GM23338 (cell line): Measurements from ENCODE around the gene ADD3. TPM values are rescaled to one million over a fixed set of nuclear protein-coding genes. Genes with fewer than 3 reads are reported as not detected.

ENCODE experiments used
- ATAC-seq: fragments of 200-7000 bp; cut with Tn5 transposase; 3 replicates; pipeline ENCODE4 v1.9.1; 2020
- DNase-seq: peaks from one replicate; pipeline ENCODE4 v3.0.0-alpha.2; 2015; ENCODE audit warnings: low spot score
- H2AFZ ChIP-seq: fragments of 200-600 bp; sonication (generic); 2 replicates; pipeline ENCODE4 v1.8.0; 2016; ENCODE audit warnings: antibody characterized with exemption, mild to moderate bottlenecking, moderate library complexity
- H3F3A ChIP-seq: fragments of 200-600 bp; sonication (generic); replicated peaks from 2 replicates; pipeline ENCODE4 v1.8.0; 2017; ENCODE audit warnings: antibody characterized with exemption, mixed run types, low read depth
- H3K27ac ChIP-seq: fragments of 200-600 bp; sonication (generic); 2 replicates; pipeline ENCODE4 v1.6.1; 2016; ENCODE audit warnings: low read depth
- H3K27me3 ChIP-seq: fragments of 200-600 bp; sonication (generic); 2 replicates; pipeline ENCODE4 v1.8.0; 2016; ENCODE audit warnings: mild to moderate bottlenecking, mixed run types, moderate library complexity; ENCODE audit not compliant: insufficient read depth
- H3K36me3 ChIP-seq: fragments of 200-600 bp; sonication (generic); 2 replicates; pipeline ENCODE4 v1.8.0; 2016; ENCODE audit warnings: mild to moderate bottlenecking; ENCODE audit not compliant: insufficient read depth
- H3K4me1 ChIP-seq: fragments of 200-600 bp; sonication (generic); 2 replicates; pipeline ENCODE4 v1.8.0; 2016; ENCODE audit warnings: mild to moderate bottlenecking, moderate library complexity; ENCODE audit not compliant: insufficient read depth
- H3K4me2 ChIP-seq: fragments of 200-600 bp; sonication (generic); 2 replicates; pipeline ENCODE4 v1.7.1; 2017; ENCODE audit warnings: mixed run types
- H3K4me3 ChIP-seq: fragments of 200-600 bp; sonication (generic); 2 replicates; pipeline ENCODE4 v1.6.1; 2016; ENCODE audit warnings: mixed run types
- H3K79me2 ChIP-seq: fragments of 200-600 bp; sonication (generic); replicated peaks from 2 replicates; pipeline ENCODE4 v1.8.0; 2017; ENCODE audit warnings: mild to moderate bottlenecking; ENCODE audit not compliant: insufficient read depth
- H3K9me2 ChIP-seq: fragments of 200-600 bp; sonication (generic); 2 replicates; pipeline ENCODE4 v1.8.0; 2017; ENCODE audit not compliant: insufficient read depth
- H4K20me1 ChIP-seq: fragments of 200-600 bp; sonication (generic); replicated peaks from 2 replicates; pipeline ENCODE4 v1.8.0; 2017; ENCODE audit warnings: mild to moderate bottlenecking; ENCODE audit not compliant: insufficient read depth
- H3K27ac Mint-ChIP-seq: 2 replicates; pipeline ENCODE4 v1.8.0; 2020; ENCODE audit warnings: inconsistent platforms, mild to moderate bottlenecking, moderate library complexity, mixed read lengths
- H3K27me3 Mint-ChIP-seq: 3 replicates; pipeline ENCODE4 v1.8.0; 2022; ENCODE audit warnings: low read depth, mild to moderate bottlenecking, moderate library complexity, mixed read lengths, inconsistent platforms; ENCODE audit not compliant: insufficient read depth, poor library complexity
- H3K36me3 Mint-ChIP-seq: 3 replicates; pipeline ENCODE4 v1.8.0; 2021; ENCODE audit warnings: low read depth, mild to moderate bottlenecking, inconsistent platforms, moderate library complexity, mixed read lengths
- H3K4me1 Mint-ChIP-seq: 3 replicates; pipeline ENCODE4 v1.8.0; 2020; ENCODE audit warnings: mild to moderate bottlenecking, inconsistent platforms, mixed read lengths
- H3K4me3 Mint-ChIP-seq: 3 replicates; pipeline ENCODE4 v1.8.0; 2021; ENCODE audit warnings: moderate library complexity, mild to moderate bottlenecking, inconsistent platforms, mixed read lengths
- H3K9me3 Mint-ChIP-seq: 3 replicates; pipeline ENCODE4 v1.8.0; 2020; ENCODE audit warnings: moderate library complexity, mild to moderate bottlenecking, inconsistent platforms, mixed read lengths
- EZH2 ChIP-seq: fragments of 200-600 bp; sonication (generic); IDR thresholded peaks from one replicate; pipeline ENCODE4 v1.8.0; 2017; ENCODE audit warnings: antibody characterized with exemption, mild to moderate bottlenecking, low read depth; ENCODE audit not compliant: unreplicated experiment
- JUNB ChIP-seq: IDR thresholded peaks from one replicate; pipeline ENCODE4 v1.6.1; 2016; ENCODE audit warnings: antibody characterized with exemption; ENCODE audit not compliant: unreplicated experiment
- POLR2AphosphoS5 ChIP-seq: IDR thresholded peaks from 2 replicates; pipeline ENCODE4 v1.6.1; 2016; ENCODE audit warnings: antibody characterized with exemption, low read depth
- REST ChIP-seq: IDR thresholded peaks from one replicate; pipeline ENCODE4 v1.6.1; 2018; ENCODE audit warnings: antibody characterized with exemption; ENCODE audit not compliant: unreplicated experiment
- ZNF331 ChIP-seq: fragments of 250-450 bp; sonication (Bioruptor Pico); IDR thresholded peaks from 2 replicates; pipeline ENCODE4 v1.5.0; 2020; ENCODE audit warnings: low read depth, mild to moderate bottlenecking, moderate library complexity
- ZNF462 ChIP-seq: fragments of 250-450 bp; sonication (Bioruptor Pico); IDR thresholded peaks from 2 replicates; pipeline ENCODE4 v1.5.0; 2020; ENCODE audit warnings: mild to moderate bottlenecking, moderate library complexity
- polyA plus RNA-seq: library from polyadenylated mRNA; unstranded; fragments of >200 nt; fragmentation: Nextera tagmentation; extraction: Ambion mirVana; gene quantifications from 2 replicates; pipeline ENCODE4 v1.2.1, GENCODE V29; 2016
- total RNA-seq: library from RNA; depleted of rRNA; stranded (reverse); fragments of >200 nt; shearing (Covaris generic); gene quantifications from 2 replicates; pipeline ENCODE4 v1.2.3, GENCODE V29; 2014

ADD3 gene
- total and polyA plus RNA-seq, 2 experiments from 2014 or later = 68.5 to 767 TPM

GRCh38 chr10:109966961-109967738 lies 40.6 kb upstream of the ADD3 start:
- H4K20me1 ChIP-seq = no peaks in the 10 kb centered on the region
- Mint-ChIP-seq H3K9me3 (no peaks in the 10 kb centered on the region), H3K27ac (peak overlapping the region; percentile 73; the same call in 1 of the 2 replicates), H3K4me1 (peaks cover 29% of the 10 kb centered on the region), H3K27me3 (no peaks in the 10 kb centered on the region), H3K36me3 (no peaks in the 10 kb centered on the region), H3K4me3 (no peak overlapping the region)
- H3K79me2 ChIP-seq = no peaks in the 10 kb centered on the region
- no peaks in the 10 kb centered on the region for H3K36me3 ChIP-seq
- H3F3A ChIP-seq = no peaks in the 10 kb centered on the region
- H3K27ac ChIP-seq = peak overlapping the region; percentile 12; the same call in 1 of the 2 replicates
- ATAC-seq = peak; percentile 39; the same call in 2 of the 3 replicates
- no peak for TF ChIP-seq REST
- no peak for TF ChIP-seq EZH2
- TF ChIP-seq JUNB = no peak
- TF ChIP-seq POLR2AphosphoS5 = no peak
- no peak for TF ChIP-seq ZNF331 (CRISPR knock-in tag)
- no peak for TF ChIP-seq ZNF462 (CRISPR knock-in tag)
- H3K27me3 ChIP-seq = no peaks in the 10 kb centered on the region
- H3K9me2 ChIP-seq = no peaks in the 10 kb centered on the region
- peak overlapping the region; percentile 70 for H3K4me2 ChIP-seq
- peaks cover 17% of the 10 kb centered on the region for H3K4me1 ChIP-seq
- peak overlapping the region; percentile 88 for H2AFZ ChIP-seq
- H3K4me3 ChIP-seq = no peak overlapping the region
- DNase-seq = peak; percentile 28
